A549 (cell line): ENCODE results near the gene MEIS1.

ENCODE experiments used
- CTCF ChIP-seq: fragments of >200 bp; sonication (Bioruptor Twin); formaldehyde crosslinking; IDR thresholded peaks from 3 replicates; pipeline ENCODE4 v1.5.1; 2016
- ELK1 ChIP-seq: fragments of 150-350 bp; IDR thresholded peaks from 2 replicates; pipeline ENCODE4 v1.6.1; 2014; ENCODE audit warnings: low read depth, mild to moderate bottlenecking, low read length
- EP300 ChIP-seq, 2 experiments: fragments of >200 bp; sonication (Bioruptor Twin); formaldehyde crosslinking; IDR thresholded peaks; 2 replicates in 1 of 2; 3 replicates in 1 of 2; pipeline ENCODE4 v1.6.1; 2016 to 2017
- FOSL2 ChIP-seq, 2 experiments: fragments of 450-650 bp in 1 of 2; fragments of >200 bp in 1 of 2; sonication (Bioruptor Twin) in 1 of 2; formaldehyde crosslinking; IDR thresholded peaks; 2 replicates each; pipeline versions ENCODE4 v1.5.0 to v1.6.1; 2016 to 2020; ENCODE audit warnings: mild to moderate bottlenecking in 1 of 2, moderate library complexity in 1 of 2
- HOXA7 ChIP-seq: fragments of 250-450 bp; sonication (Bioruptor Pico); IDR thresholded peaks from 2 replicates; pipeline ENCODE4 v1.5.0; 2020; ENCODE audit warnings: mild to moderate bottlenecking, moderate library complexity
- JUNB ChIP-seq: fragments of >200 bp; sonication (Bioruptor Twin); formaldehyde crosslinking; IDR thresholded peaks from 2 replicates; pipeline ENCODE4 v1.6.1; 2016
- POLR2A ChIP-seq: IDR thresholded peaks from 2 replicates; pipeline ENCODE4 v1.6.1; 2012; ENCODE audit warnings: mild to moderate bottlenecking, low read length
- RNF2 ChIP-seq: fragments of 200-600 bp; sonication (generic); IDR thresholded peaks from 2 replicates; pipeline ENCODE4 v1.6.1; 2016; ENCODE audit warnings: low read depth, mild to moderate bottlenecking, antibody characterized with exemption, moderate library complexity, borderline replicate concordance
- USF2 ChIP-seq: fragments of 450-650 bp; IDR thresholded peaks from 2 replicates; pipeline ENCODE4 v1.6.1; 2014; ENCODE audit warnings: antibody characterized with exemption

- TF ChIP-seq USF2 (no peak), HOXA7 (no peak), CTCF (no peak), JUNB (no peak), POLR2A (no peak), FOSL2 (IDR thresholded peaks at IDR 0.05) (no peak), FOSL2 (CRISPR knock-in tag; IDR thresholded peaks at IDR 0.05) (no peak), ELK1 (no peak), EP300 (IDR thresholded peaks at IDR 0.05) (no peak), RNF2 (no peak)
Observed at GRCh38 chr2:66389651-66390131, 45.2 kb upstream of the MEIS1 start.
